HCT116 (cell line): Measurements from ENCODE around the gene R3HCC1L. TPM values are rescaled to one million over a fixed set of nuclear protein-coding genes. Genes with fewer than 3 reads are reported as not detected.

ENCODE experiments used
- ATAC-seq: fragments of 200-7000 bp; cut with Tn5 transposase; 2 replicates; pipeline ENCODE4 v1.9.1; 2020; ENCODE audit warnings: mild to moderate bottlenecking, moderate library complexity
- BruUV-seq: library from RNA; stranded (reverse); fragments of 400-500 nt; replicated peaks from 2 replicates; lab custom pipeline; 2021; lab: Mats Ljungman, UMichigan
- CTCF ChIA-PET: fragments of 300-600 bp; sonication (Branson Sonifier 250); formaldehyde crosslinking; loops from one replicate; lab custom pipeline; 2021; ENCODE audit warnings: antibody characterized with exemption; lab: Charles Lee
- POLR2A ChIA-PET: fragments of 300-600, 350-600 bp; sonication (Branson Sonifier 250); formaldehyde crosslinking; loops from one replicate; lab custom pipeline; 2021; ENCODE audit warnings: antibody characterized with exemption; lab: Charles Lee
- RAD21 ChIA-PET, 2 experiments: fragments of 300-600 bp; sonication (Branson Sonifier 250); formaldehyde crosslinking; loops; one replicate each; lab custom pipeline; 2023; ENCODE audit warnings: low total read pairs in 2 of 2; ENCODE audit not compliant: uncharacterized antibody in 2 of 2, unreplicated experiment in 2 of 2, low non-redundant PET in 1 of 2; lab: Charles Lee
- DNase-seq: peaks from one replicate; pipeline ENCODE4 v3.0.0-alpha.2; 2010; ENCODE audit warnings: low read depth, low spot score
- H2AFZ ChIP-seq: fragments of 200-600 bp; shearing (Covaris generic), sonication (generic); 2 replicates; pipeline ENCODE4 v1.6.1; 2017; ENCODE audit warnings: low read depth, mixed run types, mixed read lengths, antibody characterized with exemption, low read length; ENCODE audit not compliant: poor library complexity, severe bottlenecking
- H3K27ac ChIP-seq: 2 replicates; pipeline ENCODE4 v1.5.1; 2012; ENCODE audit warnings: low read depth, low read length
- H3K27me3 ChIP-seq: fragments of 200-600 bp; sonication (generic); 2 replicates; pipeline ENCODE4 v1.6.1; 2016; ENCODE audit warnings: mixed run types, low read length, mixed read lengths; ENCODE audit not compliant: insufficient read depth
- H3K36me3 ChIP-seq, 2 experiments: fragments of 200-500 bp in 1 of 2; fragments of 200-600 bp in 1 of 2; sonication (Bioruptor generic) in 1 of 2; sonication (generic) in 1 of 2; 2 replicates each; pipeline versions ENCODE4 v1.5.1 to v1.6.1; 2014 to 2016; ENCODE audit warnings: low read length in 2 of 2, inconsistent platforms in 1 of 2, mixed read lengths in 1 of 2, mixed run types in 1 of 2; ENCODE audit not compliant: insufficient read depth in 2 of 2, control insufficient read depth in 1 of 2
- H3K4me1 ChIP-seq, 2 experiments: fragments of 200-600 bp in 1 of 2; sonication (generic) in 1 of 2; 2 replicates each; pipeline versions ENCODE4 v1.5.1 to v1.6.1; 2012 to 2017; ENCODE audit warnings: low read length in 2 of 2, inconsistent platforms in 1 of 2, mild to moderate bottlenecking in 1 of 2, mixed read lengths in 1 of 2, mixed run types in 1 of 2, moderate library complexity in 1 of 2; ENCODE audit not compliant: insufficient read depth in 2 of 2, control insufficient read depth in 1 of 2
- H3K4me2 ChIP-seq: fragments of 200-600 bp; sonication (generic); 2 replicates; pipeline ENCODE4 v1.6.1; 2017; ENCODE audit warnings: mixed run types, low read length, mixed read lengths
- H3K4me3 ChIP-seq, 2 experiments: fragments of 200-600 bp in 1 of 2; sonication (generic) in 1 of 2; replicated peaks in 1 of 2; 2 replicates each; pipeline ENCODE4 v1.5.1; 2011 to 2016; ENCODE audit warnings: low read length in 2 of 2, control low read depth in 1 of 2, low read depth in 1 of 2, mild to moderate bottlenecking in 1 of 2, mixed read lengths in 1 of 2, mixed run types in 1 of 2
- H3K79me2 ChIP-seq: fragments of 200-600 bp; sonication (generic); 2 replicates; pipeline ENCODE4 v1.6.1; 2017; ENCODE audit warnings: mild to moderate bottlenecking, mixed run types, low read length, moderate library complexity, mixed read lengths; ENCODE audit not compliant: insufficient read depth
- H3K9ac ChIP-seq: fragments of 200-600 bp; sonication (generic); 2 replicates; pipeline ENCODE4 v1.6.1; 2016; ENCODE audit warnings: low read length, mixed read lengths
- H3K9me2 ChIP-seq: fragments of 200-600 bp; sonication (generic), shearing (Covaris generic); 2 replicates; pipeline ENCODE4 v1.6.1; 2017; ENCODE audit warnings: mixed run types, mild to moderate bottlenecking, moderate library complexity; ENCODE audit not compliant: insufficient read depth
- H3K9me3 ChIP-seq, 2 experiments: fragments of 200-500 bp in 1 of 2; fragments of 200-600 bp in 1 of 2; sonication (Bioruptor generic) in 1 of 2; sonication (generic) in 1 of 2; 2 replicates each; pipeline ENCODE4 v1.6.1; 2014 to 2017; ENCODE audit warnings: low read length in 2 of 2, mixed read lengths in 2 of 2, inconsistent platforms in 1 of 2, low read depth in 1 of 2, mild to moderate bottlenecking in 1 of 2, mixed run types in 1 of 2, moderate library complexity in 1 of 2; ENCODE audit not compliant: control insufficient read depth in 1 of 2, insufficient read depth in 1 of 2
- H4K20me1 ChIP-seq: fragments of 200-600 bp; sonication (generic), shearing (Covaris generic); 2 replicates; pipeline ENCODE4 v1.6.1; 2017; ENCODE audit warnings: mixed run types, mild to moderate bottlenecking, moderate library complexity; ENCODE audit not compliant: insufficient read depth
- ATF3 ChIP-seq: IDR thresholded peaks from 2 replicates; pipeline ENCODE4 v1.6.1; 2012
- CBX3 ChIP-seq: IDR thresholded peaks from 2 replicates; pipeline ENCODE4 v1.6.1; 2012; ENCODE audit warnings: low read depth
- CEBPB ChIP-seq: IDR thresholded peaks from 2 replicates; pipeline ENCODE4 v1.6.1; 2012; ENCODE audit warnings: low read depth
- CTCF ChIP-seq, 3 experiments: fragments of 200-600 bp in 1 of 3; sonication (generic) in 1 of 3; IDR thresholded peaks in 2 of 3; conservative IDR thresholded peaks in 1 of 3; 2 replicates each; pipeline ENCODE4 v1.5.1; 2012 to 2017; ENCODE audit warnings: low read depth in 2 of 3, low read length in 2 of 3, antibody characterized with exemption in 1 of 3, borderline replicate concordance in 1 of 3, control low read depth in 1 of 3, mild to moderate bottlenecking in 1 of 3, mixed read lengths in 1 of 3, mixed run types in 1 of 3, moderate library complexity in 1 of 3; ENCODE audit not compliant: insufficient read depth in 1 of 3
- EGR1 ChIP-seq: IDR thresholded peaks from 2 replicates; pipeline ENCODE4 v1.6.1; 2012; ENCODE audit warnings: low read depth
- EZH2 ChIP-seq: fragments of 200-600 bp; sonication (generic); IDR thresholded peaks from 2 replicates; pipeline ENCODE4 v1.6.1; 2017; ENCODE audit warnings: antibody characterized with exemption, mixed run types
- EZH2phosphoT487 ChIP-seq: fragments of 200-600 bp; IDR thresholded peaks from 2 replicates; pipeline ENCODE4 v1.6.1; 2018; ENCODE audit warnings: antibody characterized with exemption, borderline replicate concordance
- FOSL1 ChIP-seq: IDR thresholded peaks from 2 replicates; pipeline ENCODE4 v1.6.1; 2012; ENCODE audit warnings: low read depth
- JUND ChIP-seq: IDR thresholded peaks from 2 replicates; pipeline ENCODE4 v1.6.1; 2012
- MAX ChIP-seq: IDR thresholded peaks from 2 replicates; pipeline ENCODE4 v1.6.1; 2012
- POLR2A ChIP-seq: IDR thresholded peaks from 2 replicates; pipeline ENCODE4 v1.7.0; 2011; ENCODE audit warnings: borderline replicate concordance; ENCODE audit not compliant: insufficient read depth, insufficient read length; ENCODE audit errors: extremely low read depth
- POLR2AphosphoS5 ChIP-seq: IDR thresholded peaks from 2 replicates; pipeline ENCODE4 v1.6.1; 2011; ENCODE audit warnings: mild to moderate bottlenecking, low read depth, low read length, moderate library complexity
- RAD21 ChIP-seq: IDR thresholded peaks from 2 replicates; pipeline ENCODE4 v1.6.1; 2012; ENCODE audit warnings: low read depth, mild to moderate bottlenecking
- SIN3A ChIP-seq: IDR thresholded peaks from 2 replicates; pipeline ENCODE4 v1.6.1; 2012; ENCODE audit warnings: low read depth
- SRF ChIP-seq: IDR thresholded peaks from 2 replicates; pipeline ENCODE4 v1.6.1; 2012; ENCODE audit warnings: low read depth
- TCF7L2 ChIP-seq: IDR thresholded peaks from 2 replicates; pipeline ENCODE4 v1.7.0; 2011; ENCODE audit warnings: borderline replicate concordance, inconsistent platforms; ENCODE audit not compliant: insufficient read depth, insufficient read length; ENCODE audit errors: extremely low read depth
- YY1 ChIP-seq: IDR thresholded peaks from 2 replicates; pipeline ENCODE4 v1.6.1; 2011; ENCODE audit warnings: low read length, low read depth, moderate library complexity, mild to moderate bottlenecking; ENCODE audit not compliant: insufficient replicate concordance; ENCODE audit errors: extremely low read depth
- ZBTB33 ChIP-seq: IDR thresholded peaks from 2 replicates; pipeline ENCODE4 v1.6.1; 2011; ENCODE audit warnings: mild to moderate bottlenecking, low read length, moderate library complexity; ENCODE audit not compliant: insufficient replicate concordance; ENCODE audit errors: extremely low read depth
- ZFX ChIP-seq: fragments of 450-650 bp; IDR thresholded peaks from 2 replicates; pipeline ENCODE4 v1.6.1; 2017
- ZNF274 ChIP-seq: fragments of 200-500 bp; sonication (Bioruptor generic); IDR thresholded peaks from 2 replicates; pipeline ENCODE4 v1.6.1; 2014; ENCODE audit warnings: mild to moderate bottlenecking, low read depth, low read length, inconsistent platforms
- intact Hi-C: fragments of 100-400 bp; cut with micrococcal nuclease; formaldehyde crosslinking; loops from 2 replicates; pipeline ENCODE4 v1.10.0; 2022
- total RNA-seq: library from RNA; stranded (reverse); gene quantifications from one replicate; pipeline ENCODE4 v1.2.1, GENCODE V29; 2021; ENCODE audit not compliant: unreplicated experiment

The R3HCC1L gene
- total RNA-seq, 1 experiment from 2014 or later = 9.3 TPM

- no TSS peak for BruUV-seq
- CTCF ChIA-PET = no interaction called here
- intact Hi-C loops = no loop called here
Observed at GRCh38 chr10:98125940-98126631, 8.4 kb upstream of the R3HCC1L start.

More at GRCh38 chr10:98125940-98126631, 8.4 kb upstream of the R3HCC1L start:
- Histone ChIP-seq H3K79me2 (no peaks in the 10 kb centered on the region), H3K27ac (no peak overlapping the region), H2AFZ (no peak overlapping the region), H3K9me2 (no peaks in the 10 kb centered on the region), H3K4me3 (no peak overlapping the region), H3K36me3 (no peaks in the 10 kb centered on the region), H3K9me3 (no peaks in the 10 kb centered on the region), H3K27me3 (no peaks in the 10 kb centered on the region), H3K4me1 (no peaks in the 10 kb centered on the region; a peak in 1 of 4 replicates), H4K20me1 (no peaks in the 10 kb centered on the region), H3K4me2 (no peak overlapping the region), H3K9ac (no peak overlapping the region)
- ATAC-seq = no peak
- ChIA-PET RAD21 (no interaction called here), POLR2A (no interaction called here)
- no peak for DNase-seq
- no peak for TF ChIP-seq CTCF (IDR thresholded peaks at IDR 0.05 in 2 of 3, conservative IDR thresholded peaks at IDR 0.05 in 1 of 3; ENCODE audit: borderline replicate concordance in 1 of 3, insufficient read depth in 1 of 3, low read depth in 2 of 3, low read length in 2 of 3)
- no peak for TF ChIP-seq JUND
- TF ChIP-seq EGR1 = no peak
- no peak for TF ChIP-seq ZFX
- TF ChIP-seq YY1 = no peak
- TF ChIP-seq EZH2 = no peak
- TF ChIP-seq RAD21 = no peak
- no peak for TF ChIP-seq POLR2A
- TF ChIP-seq MAX = no peak
- TF ChIP-seq EZH2phosphoT487 = no peak
- no peak for TF ChIP-seq POLR2AphosphoS5
- TF ChIP-seq ATF3 = no peak
- no peak for TF ChIP-seq ZBTB33
- no peak for TF ChIP-seq SIN3A
- TF ChIP-seq ZNF274 = no peak
- TF ChIP-seq CBX3 = no peak
- no peak for TF ChIP-seq FOSL1
- TF ChIP-seq SRF = no peak
- no peak for TF ChIP-seq CEBPB
- TF ChIP-seq TCF7L2 = no peak
